HG03196 (cell line): ENCODE data around the gene C3orf52.
"Not testable (repeated sequence)": the region's sequence is repeated elsewhere in the genome, so short reads cannot be mapped to it uniquely, and the experiment has no call there.

ENCODE experiments used
- ATAC-seq: cut with Tn5 transposase; IDR thresholded peaks from one replicate; pipeline ENCODE4 v1.9.1; 2021; ENCODE audit not compliant: unreplicated experiment

C3orf52 gene, protein sequence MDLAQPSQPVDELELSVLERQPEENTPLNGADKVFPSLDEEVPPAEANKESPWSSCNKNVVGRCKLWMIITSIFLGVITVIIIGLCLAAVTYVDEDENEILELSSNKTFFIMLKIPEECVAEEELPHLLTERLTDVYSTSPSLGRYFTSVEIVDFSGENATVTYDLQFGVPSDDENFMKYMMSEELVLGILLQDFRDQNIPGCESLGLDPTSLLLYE

DNA sequence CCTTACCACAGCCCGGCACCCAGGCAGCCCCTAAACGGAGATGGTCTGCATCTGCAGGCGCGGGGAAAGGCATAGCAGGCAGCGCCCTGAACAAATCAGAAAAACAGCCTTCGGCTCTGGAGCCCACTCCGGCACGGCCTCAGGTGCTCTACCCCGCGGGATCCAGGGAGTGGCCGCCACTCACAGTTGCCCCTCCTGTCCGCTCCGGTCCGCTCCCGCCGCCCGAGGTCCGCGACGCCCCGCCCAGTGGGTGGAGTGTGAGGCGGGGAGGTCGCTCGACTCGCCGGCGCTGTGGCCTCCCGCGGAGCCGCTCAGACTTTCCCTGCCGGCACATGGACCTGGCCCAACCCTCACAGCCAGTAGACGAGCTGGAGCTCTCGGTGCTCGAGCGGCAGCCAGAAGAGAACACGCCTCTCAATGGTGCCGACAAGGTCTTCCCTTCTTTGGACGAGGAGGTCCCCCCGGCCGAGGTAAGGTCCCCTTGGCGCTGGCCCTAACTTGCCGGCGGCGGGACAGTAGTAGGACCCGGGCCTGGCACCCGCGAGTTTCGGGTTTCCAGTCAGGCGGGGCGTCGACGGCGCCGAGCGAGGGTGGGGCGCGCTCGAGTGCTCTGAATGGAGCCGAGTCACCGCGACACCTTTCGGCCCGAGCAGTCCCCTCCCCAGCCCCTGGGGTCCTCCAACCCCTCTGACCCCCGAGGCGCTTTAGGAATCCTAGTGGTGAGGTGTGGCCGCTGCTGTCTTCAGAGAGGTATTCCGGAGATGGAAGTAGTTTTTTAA, at the start of gene C3orf52:
C3orf52 (plus strand) TSS at position 314 of the 779 bp plus-strand sequence; CDS start at position 333, 19 bp downstream.
- peak; percentile 78 for ATAC-seq

DNA sequence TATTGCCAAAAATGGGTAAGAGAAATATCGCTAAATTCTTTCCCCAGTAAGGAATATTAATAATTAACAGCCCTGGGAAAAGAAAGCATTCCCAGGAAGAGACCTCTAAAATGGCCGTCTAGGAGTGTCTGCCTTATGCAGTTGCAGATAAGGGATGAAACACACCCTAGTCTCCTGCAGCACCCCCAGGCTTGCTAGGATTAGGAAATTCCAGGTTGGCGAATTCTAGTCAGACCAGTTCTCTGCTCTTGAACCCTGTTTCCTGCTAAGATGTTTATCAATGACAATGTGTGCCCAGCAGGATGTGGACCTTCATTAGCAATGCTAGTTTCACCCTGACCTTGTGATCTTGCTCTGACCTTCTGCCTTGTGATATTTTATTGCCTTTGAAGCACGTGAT, 49.0 kb upstream of the C3orf52 start:
- ATAC-seq = not testable (repeated sequence)

DNA sequence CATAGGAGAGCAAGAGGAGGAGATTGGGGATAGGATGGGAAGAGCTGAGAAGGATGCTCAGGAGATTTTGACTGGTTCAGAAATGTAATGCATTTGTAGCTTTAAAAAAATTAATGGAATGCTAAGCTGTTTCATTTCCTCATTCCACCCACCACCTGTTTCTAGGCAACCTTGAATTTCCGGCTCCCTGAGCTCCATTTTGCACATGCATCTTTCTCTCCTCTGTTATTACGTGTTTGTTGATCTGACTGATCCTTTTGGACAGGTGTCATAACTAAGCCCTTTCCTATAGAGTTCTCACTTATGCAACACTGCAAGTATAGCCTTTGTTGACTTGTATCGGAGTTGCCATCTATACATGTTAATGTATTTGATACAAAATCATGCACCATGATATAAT, 47.3 kb upstream of the C3orf52 start:
- no peak for ATAC-seq

GRCh38 chr3:112041321-112041720, 44.9 kb upstream of the C3orf52 start:
- ATAC-seq = no peak

DNA sequence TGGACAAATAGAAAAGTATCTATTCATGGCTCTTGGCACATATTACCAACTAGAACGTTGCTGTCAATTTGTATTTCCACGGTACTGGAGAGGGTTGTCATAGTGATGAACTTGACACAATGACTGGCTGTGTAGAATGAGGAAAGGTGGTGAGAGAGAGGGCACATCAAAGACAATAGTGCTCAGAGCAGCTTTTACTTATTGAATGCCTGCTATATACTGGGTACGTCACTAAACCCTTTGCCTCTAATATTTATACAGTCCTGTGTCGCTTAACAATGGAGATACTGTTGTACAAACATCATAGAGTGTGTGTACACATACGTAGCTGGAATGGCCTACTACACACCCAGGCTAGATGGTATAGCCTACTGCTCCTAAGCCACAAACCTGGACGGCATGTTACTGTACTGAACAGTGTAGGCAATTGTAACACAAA, 43.3 kb upstream of the C3orf52 start:
- ATAC-seq = no peak

DNA sequence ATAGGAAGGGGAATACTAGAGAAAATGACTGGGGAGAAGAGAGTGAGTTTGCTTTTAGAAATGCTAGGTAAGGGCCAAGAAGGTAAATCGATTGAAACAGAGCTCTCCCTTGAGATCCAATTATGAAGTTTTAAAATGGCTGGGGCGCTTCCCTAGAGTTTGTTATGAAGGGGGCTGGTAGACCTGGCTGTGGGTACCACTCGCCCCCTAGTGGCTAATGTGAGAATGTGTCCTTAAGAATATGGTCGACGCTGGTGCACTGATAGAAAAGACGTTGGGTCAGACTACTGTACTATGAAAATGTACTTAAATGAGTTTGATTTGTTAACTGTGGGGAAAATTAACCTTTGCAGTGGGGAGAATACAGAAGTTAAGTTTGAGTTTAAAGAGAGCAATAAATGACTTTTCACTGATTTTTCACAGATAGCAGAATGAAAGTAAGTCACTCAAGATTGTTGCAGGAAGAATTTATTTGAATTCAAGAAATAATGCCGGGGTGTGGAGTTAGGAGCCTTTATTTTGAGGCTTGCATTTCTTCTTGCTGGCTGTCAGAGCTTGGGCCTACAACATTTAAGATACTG, 42.5 kb upstream of the C3orf52 start:
- peak; percentile 65 for ATAC-seq

GRCh38 chr3:112046599-112046998, 39.6 kb upstream of the C3orf52 start:
- no peak for ATAC-seq

GRCh38 chr3:112047264-112047663, 38.9 kb upstream of the C3orf52 start:
- ATAC-seq = no peak

- ATAC-seq = no peak
Observed at GRCh38 chr3:112048911-112049310, 37.3 kb upstream of the C3orf52 start.

- ATAC-seq = no peak
Observed at GRCh38 chr3:112053229-112053628, 33.0 kb upstream of the C3orf52 start.

GRCh38 chr3:112056451-112056929, 29.7 kb upstream of the C3orf52 start:
- no peak for ATAC-seq

DNA sequence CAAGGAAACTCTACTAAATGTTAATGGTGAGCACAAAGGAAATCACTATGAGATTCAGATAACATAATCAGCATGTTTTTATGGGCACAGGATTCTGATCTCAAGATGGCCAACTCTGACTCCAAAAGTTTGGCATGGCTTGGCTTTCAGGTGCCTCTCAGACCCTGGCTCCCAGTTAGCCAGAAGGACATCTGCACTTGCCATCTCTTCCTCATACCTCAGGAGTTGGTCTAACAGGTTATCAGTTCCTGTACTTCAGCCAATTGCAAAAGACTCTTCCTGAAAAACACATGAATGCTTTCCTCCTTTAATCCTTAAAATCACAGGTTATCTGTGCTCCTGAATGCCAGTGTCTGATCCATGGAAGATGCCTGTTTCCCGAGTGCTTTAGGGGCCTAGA, 26.7 kb upstream of the C3orf52 start:
- no peak for ATAC-seq

DNA sequence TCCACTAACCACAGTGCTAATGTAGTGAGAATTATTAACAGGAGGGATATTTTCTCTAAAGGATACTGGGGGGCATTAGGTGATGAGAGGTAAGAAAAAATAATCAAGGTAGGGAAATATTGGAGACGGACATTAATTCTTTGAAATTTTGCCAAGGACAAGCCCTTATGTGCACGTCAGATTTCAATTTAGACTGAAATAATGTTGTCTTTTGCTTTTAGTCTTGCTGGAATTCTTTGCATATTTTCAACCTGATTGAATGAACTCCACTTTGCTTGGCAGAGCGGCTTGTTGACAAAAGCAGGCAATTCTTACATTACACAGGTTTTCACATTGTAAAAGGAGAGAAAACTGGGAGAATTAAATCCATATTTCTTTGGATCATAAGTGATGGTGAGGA, 25.0 kb upstream of the C3orf52 start:
- ATAC-seq = no peak

DNA sequence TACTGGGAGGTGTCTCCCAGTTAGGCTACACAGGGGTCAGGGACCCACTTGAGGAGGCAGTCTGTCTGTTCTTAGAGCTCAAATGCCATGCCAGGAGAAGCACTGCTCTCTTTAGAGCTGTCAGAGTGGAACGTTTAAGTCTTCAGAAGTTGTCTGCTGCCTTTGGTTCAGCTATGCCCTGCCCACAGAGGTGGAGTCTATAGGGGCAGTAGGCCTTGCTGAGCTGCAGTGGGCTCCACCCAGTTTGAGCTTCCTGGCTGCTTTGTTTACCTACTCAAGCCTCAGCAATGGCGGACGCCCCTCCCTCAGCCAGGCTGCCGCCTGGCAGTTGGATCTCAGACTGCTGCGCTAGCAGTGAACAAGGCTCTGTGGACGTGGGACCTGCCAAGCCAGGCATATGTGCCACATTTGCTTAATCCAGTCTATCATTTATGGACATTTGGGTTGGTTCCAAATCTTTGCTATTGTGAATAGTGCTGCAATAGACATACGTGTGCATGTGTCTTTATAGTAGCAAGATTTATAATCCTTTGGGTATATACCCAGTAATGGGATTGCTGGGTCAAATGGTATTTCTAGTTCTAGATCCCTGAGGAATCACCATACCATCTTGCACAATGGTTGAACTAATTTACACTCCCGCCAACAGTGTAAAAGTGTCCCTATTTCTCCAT, 13.7 kb upstream of the C3orf52 start:
- not testable (repeated sequence) for ATAC-seq

GRCh38 chr3:112074006-112074405, 12.2 kb upstream of the C3orf52 start:
- ATAC-seq = no peak

- peak; percentile 81 for ATAC-seq
Observed at GRCh38 chr3:112074616-112075497, 11.3 kb upstream of the C3orf52 start.

GRCh38 chr3:112078125-112079083, 7.8 kb upstream of the C3orf52 start:
- no peak for ATAC-seq

GRCh38 chr3:112083239-112083638, 3.0 kb upstream of the C3orf52 start:
- no peak for ATAC-seq

- no peak for ATAC-seq
Observed at GRCh38 chr3:112084980-112085705, 1.0 kb upstream of the C3orf52 start.
